MM.1S (cell line): Measurements from ENCODE around the gene GAREM2.

Source experiments
- EZH2 ChIP-seq: fragments of 300-600 bp; sonication (generic); optimal IDR thresholded peaks from 2 replicates; pipeline ENCODE3; 2017; ENCODE audit warnings: low read depth, mild to moderate bottlenecking, antibody characterized with exemption, low read length, mixed read lengths
- EZH2phosphoT487 ChIP-seq: fragments of 300-600 bp; sonication (generic); IDR thresholded peaks from 2 replicates; pipeline ENCODE4 v1.6.1; 2018; ENCODE audit warnings: antibody characterized with exemption, low read length
- TF ChIP-seq, protein P1 (sequence below): fragments of 300-600 bp; sonication (generic); IDR thresholded peaks from 2 replicates; pipeline ENCODE4 v1.5.1; 2016; ENCODE audit warnings: antibody characterized with exemption, low read length, mixed read lengths

DNA sequence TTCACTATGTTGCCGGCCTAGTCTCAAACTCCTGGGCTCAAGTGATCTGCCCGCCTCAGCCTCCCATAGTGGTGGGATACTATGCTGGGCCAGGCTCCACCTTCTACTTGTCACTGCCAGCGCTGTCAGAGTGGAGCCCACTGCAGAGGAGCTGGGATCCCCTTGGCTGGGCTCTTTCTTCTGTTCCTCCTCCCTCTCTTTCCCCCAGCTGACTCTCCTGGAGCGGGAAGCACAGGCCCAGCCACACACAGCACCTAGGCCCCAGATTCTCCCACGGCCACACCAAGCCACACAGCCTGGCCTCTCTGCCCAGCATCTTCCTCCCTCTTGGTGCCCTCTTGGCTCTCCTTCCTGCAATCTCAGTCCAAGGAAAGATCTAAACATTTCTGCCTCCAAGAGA lies 3.7 kb upstream of the GAREM2 start:
- TF ChIP-seq EZH2phosphoT487 (no peak), EZH2 (no peak)
- TF ChIP-seq, protein P1, sequence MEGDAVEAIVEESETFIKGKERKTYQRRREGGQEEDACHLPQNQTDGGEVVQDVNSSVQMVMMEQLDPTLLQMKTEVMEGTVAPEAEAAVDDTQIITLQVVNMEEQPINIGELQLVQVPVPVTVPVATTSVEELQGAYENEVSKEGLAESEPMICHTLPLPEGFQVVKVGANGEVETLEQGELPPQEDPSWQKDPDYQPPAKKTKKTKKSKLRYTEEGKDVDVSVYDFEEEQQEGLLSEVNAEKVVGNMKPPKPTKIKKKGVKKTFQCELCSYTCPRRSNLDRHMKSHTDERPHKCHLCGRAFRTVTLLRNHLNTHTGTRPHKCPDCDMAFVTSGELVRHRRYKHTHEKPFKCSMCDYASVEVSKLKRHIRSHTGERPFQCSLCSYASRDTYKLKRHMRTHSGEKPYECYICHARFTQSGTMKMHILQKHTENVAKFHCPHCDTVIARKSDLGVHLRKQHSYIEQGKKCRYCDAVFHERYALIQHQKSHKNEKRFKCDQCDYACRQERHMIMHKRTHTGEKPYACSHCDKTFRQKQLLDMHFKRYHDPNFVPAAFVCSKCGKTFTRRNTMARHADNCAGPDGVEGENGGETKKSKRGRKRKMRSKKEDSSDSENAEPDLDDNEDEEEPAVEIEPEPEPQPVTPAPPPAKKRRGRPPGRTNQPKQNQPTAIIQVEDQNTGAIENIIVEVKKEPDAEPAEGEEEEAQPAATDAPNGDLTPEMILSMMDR, result no peak
